RCC 7860 (cell line): ENCODE data around the gene BLM.

ENCODE experiments used
- DNase-seq: peaks from one replicate; pipeline ENCODE4 v3.0.0-alpha.2; 2015; ENCODE audit warnings: low spot score
- FAIRE-seq: peaks from 2 replicates; lab custom pipeline; 2012; peaks lifted over from hg19 to GRCh38; lab: Jason Lieb, UNC

Gene BLM

DNA sequence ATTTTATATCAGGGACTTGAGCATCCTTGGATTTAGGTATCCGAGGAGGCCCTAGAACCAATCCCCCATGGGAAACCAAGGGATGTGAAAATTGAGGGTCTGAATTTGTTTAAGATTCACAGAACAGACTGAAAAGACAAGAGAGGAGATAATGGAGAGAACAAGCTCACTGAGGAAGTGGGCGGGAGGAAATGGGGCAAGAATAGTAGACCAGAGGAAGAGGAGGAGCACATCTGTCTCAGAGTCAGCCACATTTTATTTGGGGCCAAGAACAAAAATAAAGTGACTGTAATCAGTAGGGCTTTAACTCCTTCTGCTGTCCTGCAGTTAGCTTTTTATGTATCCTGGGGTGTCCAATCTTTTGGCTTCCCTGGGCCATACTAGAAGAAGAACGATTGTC lies 63.8 kb downstream of the BLM start:
- FAIRE-seq (no peak), DNase-seq (no peak)

GRCh38 chr15:90782442-90782841 lies 65.3 kb downstream of the BLM start:
- no peak for DNase-seq

GRCh38 chr15:90787881-90788280 lies 70.7 kb downstream of the BLM start:
- no peak for FAIRE-seq
- DNase-seq = no peak

More at GRCh38 chr15:90782442-90782841, 65.3 kb downstream of the BLM start:
- no peak for FAIRE-seq

DNA sequence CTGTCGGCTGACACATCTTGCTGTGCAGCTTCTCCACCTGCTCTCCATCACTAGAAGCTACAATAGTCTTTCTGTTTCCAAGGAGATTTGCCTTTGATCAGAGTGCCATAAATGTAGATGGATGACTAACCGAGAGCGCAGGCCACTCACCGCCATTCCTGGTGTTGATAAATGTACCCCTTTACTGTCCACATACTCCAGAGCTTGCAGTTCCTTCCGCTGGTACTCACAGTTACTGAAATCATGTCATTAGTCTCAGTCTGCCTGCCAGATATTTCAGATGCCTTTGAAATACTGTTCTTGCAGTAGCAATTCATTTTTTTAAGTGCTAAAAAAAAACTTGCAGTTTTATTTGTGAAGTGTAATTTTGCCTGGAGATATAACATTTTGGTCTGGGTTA lies 72.3 kb downstream of the BLM start:
- FAIRE-seq (no peak), DNase-seq (no peak)

- DNase-seq (no peak), FAIRE-seq (no peak)
Measured at GRCh38 chr15:90790057-90790456, 72.9 kb downstream of the BLM start.

DNA sequence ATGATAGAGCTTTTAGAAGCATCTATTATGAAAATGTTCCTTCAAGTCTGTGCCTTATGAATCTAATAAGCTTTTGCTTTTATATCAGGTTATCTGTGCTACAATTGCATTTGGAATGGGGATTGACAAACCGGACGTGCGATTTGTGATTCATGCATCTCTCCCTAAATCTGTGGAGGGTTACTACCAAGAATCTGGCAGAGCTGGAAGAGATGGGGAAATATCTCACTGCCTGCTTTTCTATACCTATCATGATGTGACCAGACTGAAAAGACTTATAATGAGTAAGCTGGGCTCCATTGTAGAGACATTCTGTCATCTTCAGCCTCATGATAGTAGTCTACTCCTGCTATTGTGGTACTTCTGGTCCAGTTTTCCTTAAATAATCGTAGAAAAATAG lies 73.4 kb downstream of the BLM start:
- no peak for FAIRE-seq
- DNase-seq = peak; percentile 1

DNA sequence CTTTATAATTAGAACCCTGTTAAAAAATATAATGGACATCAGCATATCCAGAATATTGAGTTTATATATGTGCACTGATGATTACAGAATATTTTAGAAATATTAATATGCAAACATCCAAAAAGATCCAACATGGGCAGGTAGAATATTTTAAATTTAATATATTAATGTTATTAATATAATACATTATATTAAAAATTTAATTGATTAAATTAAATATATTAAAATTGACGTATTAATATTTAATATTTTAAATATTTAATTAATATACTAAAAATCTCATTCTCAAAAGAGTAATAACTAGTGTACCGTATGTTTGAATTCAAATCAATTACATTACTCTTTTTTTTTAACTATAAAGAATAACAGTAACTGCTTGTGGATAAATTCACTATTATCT lies 77.4 kb downstream of the BLM start:
- peak; percentile 76 for FAIRE-seq
- DNase-seq = no peak

DNA sequence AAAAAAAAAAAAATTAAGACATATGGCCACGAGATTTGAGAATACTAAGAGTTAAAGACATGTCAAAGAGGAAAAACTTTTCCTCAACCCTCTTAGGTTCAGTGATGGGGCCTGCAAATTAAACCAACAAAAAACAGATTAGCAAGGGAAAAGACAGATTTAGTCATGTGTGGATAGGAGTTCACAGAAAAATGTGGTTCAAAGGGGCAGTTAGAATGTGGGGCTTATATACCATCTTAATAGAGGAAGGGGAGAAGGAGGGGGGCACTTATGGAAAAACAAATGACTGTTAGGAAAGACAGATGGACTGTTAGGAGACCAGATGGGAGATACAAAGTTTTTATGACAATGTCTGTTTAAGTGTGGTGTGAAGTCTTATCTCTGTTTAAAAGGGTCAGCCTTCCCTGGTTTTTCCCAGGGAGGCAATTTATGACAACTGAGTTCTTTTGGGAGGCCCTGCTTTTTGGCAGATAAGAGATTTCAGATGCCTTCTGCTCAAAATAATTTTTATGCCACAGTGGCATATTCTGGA lies 82.6 kb downstream of the BLM start:
- no peak for FAIRE-seq

GRCh38 chr15:90801803-90802202 lies 84.7 kb downstream of the BLM start:
- no peak for FAIRE-seq
- DNase-seq = no peak

More for the DNA sequence above, 82.6 kb downstream of the BLM start:
- no peak for DNase-seq

DNA sequence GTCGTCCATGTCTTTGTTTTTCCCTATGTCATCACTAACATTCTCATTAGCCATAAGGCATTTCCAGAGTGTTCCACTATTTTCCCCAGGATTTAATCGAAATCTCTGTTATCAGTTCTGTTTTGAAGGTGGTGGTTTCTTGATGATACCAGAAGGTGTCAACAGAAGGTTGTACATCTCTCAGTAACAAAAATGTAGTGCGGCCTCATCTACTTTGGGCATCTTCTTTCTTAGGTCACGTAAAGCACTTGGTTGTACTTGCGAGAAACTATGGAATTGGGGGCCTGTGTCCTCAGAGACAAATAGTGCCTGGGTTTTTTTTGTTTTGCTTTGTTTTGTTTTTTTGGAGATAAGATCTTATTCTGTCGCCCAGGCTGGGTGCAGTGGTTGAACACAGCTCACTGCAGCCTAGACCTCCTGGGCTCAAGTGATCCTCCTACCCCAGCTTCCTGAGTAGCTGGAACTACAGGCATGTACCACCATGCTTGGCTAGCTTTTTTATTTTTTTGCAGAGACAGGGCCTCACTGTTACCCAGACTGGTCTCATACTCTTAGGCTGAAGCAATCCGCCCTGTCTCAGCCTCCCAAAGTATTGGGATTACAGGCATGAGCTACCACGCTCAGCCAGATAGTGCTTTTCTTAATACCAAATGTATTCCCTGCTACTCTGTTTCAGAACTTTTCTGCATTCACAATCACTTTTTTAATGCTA lies 90.1 kb downstream of the BLM start:
- no peak for DNase-seq
- FAIRE-seq = no peak

DNA sequence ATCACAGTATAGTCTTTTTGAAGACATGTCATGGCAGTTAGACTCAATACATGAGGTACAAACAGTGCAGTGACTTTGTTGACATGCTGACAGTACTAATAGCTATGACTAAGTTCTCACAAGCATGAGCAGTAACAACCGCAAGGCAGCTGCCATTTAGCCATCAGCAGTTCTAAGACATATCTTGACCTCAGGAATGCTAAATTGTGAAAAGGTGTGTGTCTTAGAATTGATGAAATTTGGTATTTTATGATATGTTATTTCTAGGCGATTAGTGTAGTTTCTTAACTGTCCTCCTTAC lies 90.6 kb downstream of the BLM start:
- FAIRE-seq = no peak
- DNase-seq = no peak

DNA sequence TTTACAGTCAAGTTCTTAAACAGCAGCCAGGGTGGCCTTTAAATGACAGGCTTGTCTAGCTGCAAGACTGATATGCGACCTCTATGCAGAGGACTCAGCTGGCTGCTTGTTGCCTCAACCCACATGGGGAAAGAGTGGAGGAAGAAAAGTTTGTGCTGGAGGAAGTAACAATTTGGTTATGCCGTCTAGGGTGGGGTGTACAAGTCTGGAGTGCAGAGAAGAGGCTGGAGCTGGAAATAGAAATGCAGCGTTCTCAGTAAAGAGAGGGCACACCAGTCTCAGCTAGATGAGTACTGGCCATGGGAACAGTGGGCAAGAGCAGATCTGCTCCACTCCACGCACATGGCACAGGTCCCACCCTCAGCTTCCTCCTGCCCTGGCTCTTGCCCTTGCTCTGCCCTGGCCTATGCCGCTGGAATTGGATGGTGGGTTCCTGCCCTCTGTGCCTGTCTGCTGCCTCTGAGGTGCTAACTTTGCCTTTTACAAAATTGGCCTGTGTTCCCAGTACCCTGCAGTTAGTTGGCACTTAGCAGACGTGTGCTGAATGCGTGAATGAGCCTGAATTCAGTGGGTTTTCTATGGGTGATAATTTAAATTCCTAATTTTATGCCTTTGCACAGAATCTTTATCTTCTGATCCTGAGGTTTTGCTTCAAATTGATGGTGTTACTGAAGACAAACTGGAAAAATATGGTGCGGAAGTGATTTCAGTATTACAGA lies 91.5 kb downstream of the BLM start:
- no peak for DNase-seq
- no peak for FAIRE-seq

DNA sequence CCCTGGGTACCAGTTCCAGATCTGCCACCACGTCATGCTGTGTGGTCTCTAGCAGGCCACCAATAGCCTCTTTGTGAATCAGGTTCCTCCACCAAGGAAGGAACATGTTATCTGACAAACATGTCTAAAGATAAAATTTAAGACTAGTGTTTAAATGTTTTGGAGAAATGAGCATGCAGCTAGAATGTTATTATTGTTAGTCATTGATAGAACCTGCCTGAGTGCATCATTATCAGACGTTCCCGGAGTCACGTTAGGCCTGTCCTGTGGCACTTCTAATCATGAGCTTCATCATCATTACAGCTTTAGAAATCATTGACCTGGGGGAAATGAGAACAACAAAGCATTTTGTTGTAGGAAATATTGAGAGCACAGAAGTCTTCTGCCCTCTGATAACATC lies 92.4 kb downstream of the BLM start:
- FAIRE-seq = no peak
- no peak for DNase-seq

GRCh38 chr15:90810354-90810753 lies 93.2 kb downstream of the BLM start:
- no peak for FAIRE-seq
- DNase-seq = no peak

- DNase-seq (no peak), FAIRE-seq (no peak)
Measured at GRCh38 chr15:90812171-90812957, 95.2 kb downstream of the BLM start.

- no peak for DNase-seq
- no peak for FAIRE-seq
Measured at GRCh38 chr15:90812958-90813265, 95.8 kb downstream of the BLM start.

- FAIRE-seq = no peak
- no peak for DNase-seq
Measured at GRCh38 chr15:90813796-90814190, 96.6 kb downstream of the BLM start.

GRCh38 chr15:90814191-90814821 lies 97.2 kb downstream of the BLM start:
- FAIRE-seq (no peak), DNase-seq (no peak)

DNA sequence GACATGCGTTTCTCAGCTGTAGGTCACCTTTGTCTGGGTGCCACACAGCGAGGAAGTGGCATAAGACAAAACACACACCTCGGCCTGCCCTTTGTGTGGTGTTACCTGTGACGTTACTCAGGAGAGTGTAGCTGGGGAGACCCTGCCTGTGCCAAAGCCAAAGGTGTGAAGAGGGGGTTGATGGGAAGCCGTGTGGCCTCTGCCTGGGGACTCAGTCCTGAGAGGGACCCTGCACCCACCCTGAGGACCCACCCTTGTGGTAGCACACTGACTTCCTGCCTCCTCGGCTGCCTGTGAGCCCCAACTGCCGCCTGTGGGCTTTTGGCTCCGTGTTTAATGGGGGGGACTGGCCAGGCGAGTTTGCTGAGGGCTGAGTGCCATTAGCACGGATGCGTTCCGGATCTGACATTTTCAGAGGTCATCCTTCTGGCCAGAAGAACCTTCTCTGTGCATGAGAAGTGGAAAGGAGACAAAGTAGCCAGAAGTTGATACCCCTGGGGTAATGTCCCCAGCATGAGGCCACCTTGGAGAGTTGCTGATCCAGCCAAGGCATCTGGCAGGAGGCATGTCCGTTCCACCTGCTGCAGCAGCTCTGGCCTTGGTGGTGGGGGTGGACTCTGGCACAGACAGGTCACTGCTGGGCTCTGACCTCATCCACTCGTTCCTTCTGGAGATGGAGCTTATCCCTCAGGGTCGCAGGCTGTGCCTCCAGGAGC lies 99.4 kb downstream of the BLM start:
- no peak for FAIRE-seq

GRCh38 chr15:90817117-90818057 lies 100.2 kb downstream of the BLM start:
- no peak for FAIRE-seq

More for the DNA sequence above, 99.4 kb downstream of the BLM start:
- no peak for DNase-seq

More at GRCh38 chr15:90817117-90818057, 100.2 kb downstream of the BLM start:
- DNase-seq = no peak
